ENCODE data around the gene ECI1.

The ECI1 gene

GRCh38 chr16:2223221-2223941 lies 28.0 kb downstream of the ECI1 start, which contains the start of gene E4F1:
E4F1 (plus strand) TSS chr16:2223591; CDS start chr16:2223614, 23 bp downstream.
- DNase-seq (ENCODE audit: low read depth) = peak; percentile 98
- peak within 1 kb of the TSS; percentile 94 for H3K4me3 ChIP-seq (ENCODE audit: low read depth, low read length)

GRCh38 chr16:2216330-2216729 lies 35.1 kb downstream of the ECI1 start:
- no peak overlapping the region for H3K4me3 ChIP-seq (ENCODE audit: low read depth, low read length)
- DNase-seq (ENCODE audit: low read depth) = no peak

GRCh38 chr16:2214719-2214968 lies 36.7 kb downstream of the ECI1 start, which contains the start of gene PGP:
PGP (minus strand) TSS chr16:2214840; CDS start chr16:2214777, 63 bp downstream.
- no peak for DNase-seq (ENCODE audit: low read depth)
- peak within 1 kb of the TSS; percentile 70 for H3K4me3 ChIP-seq (ENCODE audit: low read depth, low read length)

GRCh38 chr16:2213817-2214718 lies 37.3 kb downstream of the ECI1 start:
- no peak for DNase-seq (ENCODE audit: low read depth)
- H3K4me3 ChIP-seq (ENCODE audit: low read depth, low read length) = peak overlapping the region; percentile 70

- DNase-seq (ENCODE audit: low read depth) = no peak
- peak overlapping the region; percentile 70 for H3K4me3 ChIP-seq (ENCODE audit: low read depth, low read length)
Measured at GRCh38 chr16:2212362-2213324, 38.7 kb downstream of the ECI1 start.

GRCh38 chr16:2211923-2212347 lies 39.5 kb downstream of the ECI1 start:
- no peak for DNase-seq (ENCODE audit: low read depth)
- no peak overlapping the region for H3K4me3 ChIP-seq (ENCODE audit: low read depth, low read length)

GRCh38 chr16:2210386-2211365 lies 40.7 kb downstream of the ECI1 start, which contains the start of gene BRICD5:
BRICD5 (minus strand) TSS chr16:2210863; CDS start chr16:2210833, 30 bp downstream.
- DNase-seq (ENCODE audit: low read depth) = no peak
- no peak within 1 kb of the TSS for H3K4me3 ChIP-seq (ENCODE audit: low read depth, low read length)

GRCh38 chr16:2210009-2210332 lies 41.4 kb downstream of the ECI1 start:
- H3K4me3 ChIP-seq (ENCODE audit: low read depth, low read length) = no peak overlapping the region
- DNase-seq (ENCODE audit: low read depth) = no peak

DNA sequence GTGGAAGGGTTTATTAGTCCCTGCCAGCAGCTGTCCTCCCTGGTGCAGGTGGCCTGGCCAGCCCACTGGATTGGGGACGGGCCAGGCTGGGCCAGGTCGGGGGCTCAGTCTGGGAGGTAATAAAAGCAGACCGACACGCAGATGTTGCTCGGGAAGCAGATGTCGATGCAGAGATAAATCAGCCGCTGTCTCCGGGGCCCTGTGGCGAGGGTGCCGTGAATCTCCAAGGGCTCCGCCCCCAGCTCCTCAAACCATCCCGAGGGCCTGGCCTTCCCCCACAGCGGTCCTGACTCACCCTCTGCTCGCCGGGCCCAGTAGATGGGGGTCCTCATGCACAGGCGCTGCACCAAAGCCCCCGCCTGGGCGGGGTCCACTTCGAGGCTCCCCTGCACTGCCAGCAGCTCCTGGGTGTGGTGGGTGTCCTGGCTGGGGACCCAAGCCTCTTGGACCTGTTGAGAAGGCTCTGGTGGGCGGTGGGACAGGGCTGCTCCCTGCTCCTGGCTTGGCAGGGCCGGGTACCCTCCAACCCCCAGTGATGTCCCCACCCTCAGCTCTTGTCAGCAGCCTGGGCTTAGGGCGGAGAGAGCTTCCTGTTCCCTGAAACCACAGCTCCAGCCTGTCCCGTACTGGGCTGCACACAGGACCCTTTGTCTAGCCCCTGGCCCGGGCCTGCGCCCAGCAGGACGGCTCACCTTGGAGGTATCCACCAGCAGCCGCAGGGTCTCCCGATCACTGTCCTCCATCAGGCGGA lies 42.0 kb downstream of the ECI1 start:
- H3K4me3 ChIP-seq (ENCODE audit: low read depth, low read length) = no peak overlapping the region
- DNase-seq (ENCODE audit: low read depth) = no peak

GRCh38 chr16:2208772-2209171 lies 42.6 kb downstream of the ECI1 start:
- no peak overlapping the region for H3K4me3 ChIP-seq (ENCODE audit: low read depth, low read length)
- DNase-seq (ENCODE audit: low read depth) = no peak

GRCh38 chr16:2208308-2208707 lies 43.1 kb downstream of the ECI1 start:
- H3K4me3 ChIP-seq (ENCODE audit: low read depth, low read length) = no peak overlapping the region
- no peak for DNase-seq (ENCODE audit: low read depth)

- H3K4me3 ChIP-seq (ENCODE audit: low read depth, low read length) = no peak overlapping the region
- DNase-seq (ENCODE audit: low read depth) = no peak
Measured at GRCh38 chr16:2207872-2208271, 43.5 kb downstream of the ECI1 start.

DNA sequence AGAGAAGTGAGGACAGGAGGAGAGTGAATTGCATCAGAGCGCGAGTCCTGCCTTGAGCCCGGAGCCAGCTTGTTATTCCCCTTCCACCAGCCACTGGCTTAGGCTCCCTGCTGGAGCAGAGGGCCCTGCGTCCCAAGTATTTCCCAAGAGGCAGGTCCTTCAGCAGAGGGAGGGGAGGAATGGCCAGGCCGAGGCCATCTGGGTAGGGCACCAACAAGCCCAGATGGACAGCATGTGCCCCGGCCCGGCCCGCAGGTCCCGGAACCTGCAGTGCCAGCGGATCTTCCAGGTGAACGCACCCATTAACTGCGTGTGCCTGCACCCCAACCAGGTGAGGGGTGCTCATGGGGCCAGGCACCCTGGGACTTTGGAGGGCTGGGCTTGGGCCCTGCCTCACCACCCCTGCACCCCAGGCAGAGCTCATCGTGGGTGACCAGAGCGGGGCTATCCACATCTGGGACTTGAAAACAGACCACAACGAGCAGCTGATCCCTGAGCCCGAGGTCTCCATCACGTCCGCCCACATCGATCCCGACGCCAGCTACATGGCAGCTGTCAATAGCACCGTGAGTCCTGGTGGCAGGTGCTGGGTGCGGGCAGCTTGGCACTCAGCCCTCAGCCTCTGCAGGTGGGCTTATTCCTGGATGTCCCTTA lies 44.5 kb downstream of the ECI1 start:
- no peak overlapping the region for H3K4me3 ChIP-seq (ENCODE audit: low read depth, low read length)
- no peak for DNase-seq (ENCODE audit: low read depth)

DNA sequence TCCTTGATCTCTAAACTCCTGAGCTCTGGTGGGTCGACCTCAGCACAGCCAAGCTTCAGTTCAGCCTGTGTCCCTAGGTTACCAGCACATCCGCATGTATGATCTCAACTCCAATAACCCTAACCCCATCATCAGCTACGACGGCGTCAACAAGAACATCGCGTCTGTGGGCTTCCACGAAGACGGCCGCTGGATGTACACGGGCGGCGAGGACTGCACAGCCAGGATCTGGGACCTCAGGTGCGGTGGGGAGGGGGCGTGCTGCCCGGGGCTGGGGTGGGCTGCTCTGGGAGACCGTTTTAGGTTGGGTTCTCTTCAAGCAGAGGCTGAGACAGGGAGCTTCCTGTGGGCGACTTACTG lies 45.0 kb downstream of the ECI1 start:
- no peak for DNase-seq (ENCODE audit: low read depth)
- peak overlapping the region; percentile 70 for H3K4me3 ChIP-seq (ENCODE audit: low read depth, low read length)

GRCh38 chr16:2205967-2206313 lies 45.4 kb downstream of the ECI1 start:
- H3K4me3 ChIP-seq (ENCODE audit: low read depth, low read length) = peak overlapping the region; percentile 70
- no peak for DNase-seq (ENCODE audit: low read depth)

GRCh38 chr16:2205104-2205966 lies 46.1 kb downstream of the ECI1 start, which contains the start of gene MLST8:
MLST8 (plus strand) TSS chr16:2205454; CDS start chr16:2206086, 632 bp downstream.
- DNase-seq (ENCODE audit: low read depth) = peak; percentile 51
- H3K4me3 ChIP-seq (ENCODE audit: low read depth, low read length) = peak within 1 kb of the TSS; percentile 70

Data from skeletal muscle cell (primary cell).